K562 (cell line): ENCODE data around the gene MEIS1.

Source experiments
- FOXM1 ChIP-seq, 2 experiments: fragments of 450-650 bp in 1 of 2; sonication (generic) in 1 of 2; formaldehyde crosslinking in 1 of 2; IDR thresholded peaks; 2 replicates each; pipeline versions ENCODE4 v1.6.1 to v1.9.0; 2017 to 2022; ENCODE audit warnings: low read depth in 2 of 2, mild to moderate bottlenecking in 2 of 2, missing genetic modification reagents in 1 of 2, moderate library complexity in 1 of 2
- ZNF586 ChIP-seq: fragments of 450-650 bp; formaldehyde crosslinking; conservative IDR thresholded peaks from 2 replicates; pipeline ENCODE4 v1.4.0; 2020; ENCODE audit warnings: mild to moderate bottlenecking, moderate library complexity

GRCh38 chr2:66563473-66563872 lies 128.5 kb downstream of the MEIS1 start:
- no peak for TF ChIP-seq FOXM1 (IDR thresholded peaks at IDR 0.05; ENCODE audit: low read depth)
- TF ChIP-seq FOXM1 (CRISPR knock-in tag; IDR thresholded peaks at IDR 0.05; ENCODE audit: low read depth) = no peak
- no peak for TF ChIP-seq ZNF586 (CRISPR knock-in tag)
